GM19395 (cell line): ENCODE measurements around the gene PAQR5.
"Not testable (repeated sequence)": the region's sequence is repeated elsewhere in the genome, so short reads cannot be mapped to it uniquely, and the experiment has no call there.

ENCODE experiments used
- ATAC-seq: cut with Tn5 transposase; IDR thresholded peaks from one replicate; pipeline ENCODE4 v1.9.1; 2021; ENCODE audit warnings: mild to moderate bottlenecking, moderate library complexity; ENCODE audit not compliant: unreplicated experiment

PAQR5 gene

GRCh38 chr15:69298697-69299441, at the start of gene PAQR5:
Gene PAQR5 (plus strand): TSS chr15:69298912. CDS start chr15:69360081, 61,169 bp downstream.
- ATAC-seq, result no peak

- no peak for ATAC-seq
These were observed 45.6 kb upstream of the PAQR5 start for GRCh38 chr15:69253156-69253555.

GRCh38 chr15:69265347-69265955, 33.3 kb upstream of the PAQR5 start:
- ATAC-seq, result no peak

- no peak for ATAC-seq
These were observed 27.5 kb upstream of the PAQR5 start for GRCh38 chr15:69271217-69271616.

- ATAC-seq, result no peak
These were observed 26.6 kb upstream of the PAQR5 start for GRCh38 chr15:69272139-69272538.

GRCh38 chr15:69272891-69273290, 25.8 kb upstream of the PAQR5 start:
- ATAC-seq, result no peak

GRCh38 chr15:69275074-69275670, 23.5 kb upstream of the PAQR5 start:
- no peak for ATAC-seq

GRCh38 chr15:69275933-69276560, 22.7 kb upstream of the PAQR5 start:
- ATAC-seq, result no peak

- no peak for ATAC-seq
These were observed 21.4 kb upstream of the PAQR5 start for GRCh38 chr15:69277316-69277715.

GRCh38 chr15:69279636-69280035, 19.1 kb upstream of the PAQR5 start:
- ATAC-seq, result no peak

- no peak for ATAC-seq
These were observed 17.9 kb upstream of the PAQR5 start for GRCh38 chr15:69280783-69281182.

GRCh38 chr15:69282104-69282743, 16.5 kb upstream of the PAQR5 start:
- no peak for ATAC-seq

- no peak for ATAC-seq
These were observed 12.9 kb upstream of the PAQR5 start for GRCh38 chr15:69285834-69286233.

- no peak for ATAC-seq
These were observed 10.7 kb upstream of the PAQR5 start for GRCh38 chr15:69288011-69288410.

GRCh38 chr15:69288531-69289341, 10.0 kb upstream of the PAQR5 start:
- ATAC-seq, result no peak

GRCh38 chr15:69289342-69290146, 9.2 kb upstream of the PAQR5 start:
- ATAC-seq, result no peak

GRCh38 chr15:69290346-69291164, 8.2 kb upstream of the PAQR5 start:
- no peak for ATAC-seq

- not testable (repeated sequence) for ATAC-seq
These were observed 7.1 kb upstream of the PAQR5 start for GRCh38 chr15:69291651-69292050.
